NCI-H2081 (cell line): ENCODE data around the gene JMJD1C.
"Not testable (repeated sequence)": the region's sequence is repeated elsewhere in the genome, so short reads cannot be mapped to it uniquely, and the experiment has no call there.

ENCODE experiments used
- DNase-seq, 2 experiments: peaks; one replicate each; lab custom pipeline; 2025; lab: John Stamatoyannopoulos, UW

JMJD1C gene

DNA sequence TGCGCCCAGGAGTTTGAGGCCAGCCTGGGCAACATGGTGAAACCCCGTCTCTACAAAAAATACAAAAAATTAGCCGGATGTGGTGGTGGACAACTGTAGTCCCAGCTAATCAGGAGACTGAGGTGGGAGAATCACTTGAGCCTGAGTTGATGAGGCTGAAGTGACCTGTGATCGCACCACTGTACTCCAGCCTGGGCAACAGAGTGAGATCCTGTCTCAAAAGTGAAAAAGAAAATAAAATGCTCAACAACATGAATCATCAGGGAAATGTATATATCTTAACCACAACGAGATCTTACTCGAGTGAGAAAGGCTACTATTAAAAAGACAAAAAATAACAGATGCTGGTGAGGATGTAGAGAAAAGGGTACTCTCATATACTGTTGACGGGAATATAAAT, 72.7 kb downstream of the JMJD1C start:
- no peak for DNase-seq

GRCh38 chr10:63392224-63392623, 73.6 kb downstream of the JMJD1C start:
- DNase-seq: no peak

GRCh38 chr10:63391812-63392211, 74.0 kb downstream of the JMJD1C start:
- DNase-seq: no peak

GRCh38 chr10:63390521-63390920, 75.3 kb downstream of the JMJD1C start:
- no peak for DNase-seq

GRCh38 chr10:63388421-63389031, 77.3 kb downstream of the JMJD1C start:
- DNase-seq: peak in 1 of 2 experiments; percentile 28

- no peak for DNase-seq
Measured at GRCh38 chr10:63385254-63385653, 80.5 kb downstream of the JMJD1C start.

DNA sequence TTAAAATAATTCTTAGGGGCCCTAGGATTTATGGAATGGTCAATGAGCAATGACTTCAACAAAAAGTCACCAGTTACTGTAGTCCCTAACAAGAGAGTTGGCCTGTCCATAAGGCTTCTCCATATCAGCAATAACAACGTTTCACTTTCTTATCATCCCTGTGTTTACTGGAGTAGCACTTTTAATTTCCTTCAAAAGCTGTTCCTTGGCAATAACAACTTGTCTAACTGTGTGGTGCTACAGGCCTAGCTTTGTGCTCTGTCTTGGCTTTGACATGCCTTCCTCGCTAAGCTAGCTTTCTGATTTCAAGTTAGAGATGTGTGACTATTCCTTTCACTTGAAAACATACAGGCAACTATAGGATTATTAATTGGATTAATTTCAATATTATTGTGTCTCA, 81.1 kb downstream of the JMJD1C start:
- DNase-seq: no peak

DNA sequence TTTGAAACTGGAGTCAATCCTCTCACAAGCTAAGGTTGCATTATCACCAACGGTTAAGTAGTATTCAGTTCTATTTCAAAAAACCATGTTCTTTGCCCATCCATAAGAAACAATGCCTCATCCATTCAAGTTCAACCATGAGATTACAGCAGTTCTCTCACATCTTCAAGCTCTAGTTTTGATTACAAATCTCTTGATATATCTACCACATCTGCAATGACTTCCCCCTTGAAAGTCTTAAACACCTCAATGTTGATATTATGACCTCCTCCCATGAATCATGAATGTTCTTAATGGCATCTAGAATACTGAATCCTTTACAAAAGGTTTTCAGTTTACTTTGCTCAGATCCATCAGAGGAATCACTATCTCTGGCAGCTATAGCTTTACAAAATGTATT, 81.8 kb downstream of the JMJD1C start:
- no peak for DNase-seq

GRCh38 chr10:63383141-63383540, 82.6 kb downstream of the JMJD1C start:
- no peak for DNase-seq

DNA sequence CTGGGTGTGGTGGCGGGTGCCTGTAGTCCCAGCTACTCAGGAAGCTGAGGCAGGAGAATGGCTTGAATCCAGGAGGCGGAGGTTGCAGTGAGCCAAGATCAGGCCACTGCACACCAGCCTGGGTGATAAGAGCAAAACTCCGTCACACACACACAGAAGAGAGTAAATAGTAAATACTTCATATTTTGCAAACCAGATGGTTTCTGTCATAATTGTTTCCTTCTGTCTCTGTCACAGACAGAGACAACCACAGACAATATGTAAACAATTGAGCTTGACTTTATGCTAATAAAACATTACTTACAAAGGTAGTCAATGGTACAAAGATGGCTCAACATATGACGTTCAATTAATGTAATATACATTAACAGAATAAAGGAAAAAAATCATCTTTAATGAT, 83.7 kb downstream of the JMJD1C start:
- no peak for DNase-seq

DNA sequence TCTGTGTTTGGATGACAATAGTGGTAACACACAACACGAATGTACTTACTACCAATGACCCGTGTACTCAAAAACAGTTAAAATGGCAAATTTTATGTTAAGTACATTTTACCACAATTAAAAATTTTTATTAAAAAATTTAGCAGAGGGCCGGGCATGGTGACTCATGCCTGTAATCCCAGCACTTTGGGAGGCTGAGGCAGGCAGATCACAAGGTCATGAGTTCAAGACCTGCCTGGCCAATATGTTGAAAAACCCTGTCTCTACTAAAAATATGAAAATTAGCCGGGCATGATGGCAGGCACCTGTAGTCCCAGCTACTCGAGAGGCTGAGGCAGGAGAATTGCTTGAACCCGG, 88.5 kb downstream of the JMJD1C start:
- DNase-seq: not testable (repeated sequence)

- no peak for DNase-seq
Measured at GRCh38 chr10:63376560-63377304, 89.0 kb downstream of the JMJD1C start.

GRCh38 chr10:63375859-63376258, 89.9 kb downstream of the JMJD1C start:
- no peak for DNase-seq

GRCh38 chr10:63375458-63375857, 90.3 kb downstream of the JMJD1C start:
- DNase-seq: no peak

GRCh38 chr10:63374991-63375390, 90.8 kb downstream of the JMJD1C start:
- DNase-seq: no peak

- no peak for DNase-seq
Measured at GRCh38 chr10:63373176-63373575, 92.6 kb downstream of the JMJD1C start.

GRCh38 chr10:63369711-63370110, 96.1 kb downstream of the JMJD1C start:
- DNase-seq: no peak

GRCh38 chr10:63368365-63368764, 97.4 kb downstream of the JMJD1C start:
- no peak for DNase-seq

GRCh38 chr10:63366933-63367332, 98.8 kb downstream of the JMJD1C start:
- no peak for DNase-seq

DNA sequence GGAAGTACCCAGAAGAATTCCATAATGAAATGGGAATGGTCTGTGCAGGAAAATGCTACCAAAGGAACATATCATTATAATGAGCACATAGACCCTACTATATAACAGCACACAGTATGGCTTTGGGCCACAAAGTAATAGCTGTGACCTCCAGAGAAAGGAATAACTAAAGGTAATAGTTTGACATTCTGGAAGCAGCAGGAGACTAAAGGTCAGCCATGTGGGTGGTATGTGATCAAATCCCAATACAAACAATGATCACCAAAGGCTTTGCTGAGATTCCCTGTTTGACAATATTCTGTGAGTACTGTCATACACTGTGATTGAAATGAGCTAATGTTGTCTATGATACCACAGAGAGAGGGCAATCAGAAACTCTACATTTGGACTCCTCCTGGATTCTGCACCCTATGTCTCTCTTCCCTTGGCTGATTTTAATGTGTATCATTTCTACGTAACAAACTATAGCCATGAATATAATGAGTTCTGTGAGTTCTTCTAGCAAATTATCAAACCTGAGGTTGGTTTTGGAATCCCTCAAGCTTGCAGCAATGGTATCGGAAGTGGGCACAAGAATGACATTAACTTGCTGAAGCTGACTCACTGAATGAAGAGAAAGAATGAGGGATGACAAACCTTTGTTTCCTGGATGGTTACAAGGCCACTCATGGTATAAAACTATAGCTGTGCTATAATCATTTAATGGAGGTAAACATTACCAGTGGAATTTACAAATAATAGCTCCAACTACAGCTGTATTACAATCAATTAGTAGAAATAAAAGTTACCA, 99.6 kb downstream of the JMJD1C start:
- DNase-seq: no peak

DNA sequence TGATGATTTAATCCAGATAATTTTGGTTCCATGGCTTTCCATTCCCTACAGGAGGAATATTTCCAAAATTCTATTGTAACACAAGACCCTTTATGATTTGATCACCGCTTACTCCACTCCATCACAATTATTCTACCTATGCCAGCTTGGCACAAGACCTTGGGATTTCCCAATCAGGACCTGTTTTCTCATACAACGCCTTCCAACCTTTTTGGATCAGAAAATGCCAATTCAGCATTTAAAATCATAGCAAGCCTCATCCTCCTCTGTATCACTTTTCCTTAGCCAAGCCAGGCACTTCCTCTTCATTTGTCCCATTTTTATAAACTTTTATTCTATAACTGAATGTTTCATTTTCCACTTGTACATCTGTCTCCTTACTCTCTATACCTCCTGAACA, 100.9 kb downstream of the JMJD1C start:
- DNase-seq: no peak

DNA sequence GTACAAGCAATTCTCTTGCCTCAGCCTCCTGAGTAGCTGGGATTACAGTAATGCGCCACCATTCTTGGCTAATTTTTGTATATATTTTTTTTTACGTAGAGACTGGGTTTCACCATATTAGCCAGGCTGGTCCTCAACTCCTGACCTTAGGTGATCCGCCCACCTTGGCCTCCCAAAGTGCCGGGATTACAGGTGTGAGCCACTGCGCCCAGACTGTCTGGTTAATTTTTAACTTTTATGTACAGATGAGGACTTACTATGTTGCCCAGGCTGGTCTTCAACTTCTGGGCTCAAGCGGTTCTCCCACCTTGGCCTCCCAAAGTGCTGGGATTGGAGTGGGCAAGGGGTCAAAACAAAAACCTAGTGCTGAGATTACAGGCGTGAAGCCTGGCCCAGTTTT, 101.8 kb downstream of the JMJD1C start:
- DNase-seq: no peak

- no peak for DNase-seq
Measured at GRCh38 chr10:63355682-63356081, 110.1 kb downstream of the JMJD1C start.
